A549 (cell line): ENCODE results near the gene DDX49. TPM values are rescaled to one million over a fixed set of nuclear protein-coding genes. Genes with fewer than 3 reads are reported as not detected.

ENCODE experiments used
- ATAC-seq, 2 experiments: fragments of 200-7000 bp in 1 of 2; fragments of >200 bp in 1 of 2; cut with Nextera tagmentation in 1 of 2; cut with Tn5 transposase in 1 of 2; 3 replicates each; pipeline versions ENCODE4 v1.8.0 to v1.9.1; 2018 to 2020; ENCODE audit warnings: mild to moderate bottlenecking in 1 of 2, moderate library complexity in 1 of 2
- CTCF ChIA-PET: fragments of 300-600 bp; sonication (Branson Sonifier 250); formaldehyde crosslinking; extraction: SDS; loops from one replicate; lab custom pipeline; 2021; ENCODE audit warnings: antibody characterized with exemption, inconsistent platforms; lab: Yijun Ruan, JAX
- POLR2A ChIA-PET: fragments of 350-600 bp; formaldehyde crosslinking; extraction: SDS; loops from one replicate; lab custom pipeline; 2021; ENCODE audit warnings: antibody characterized with exemption, inconsistent platforms; lab: Yijun Ruan, JAX
- DNase-seq, 2 experiments: peaks; one replicate each; pipeline versions ENCODE4 v3.0.0 to v3.0.0-alpha.2; 2011 to 2016; ENCODE audit warnings: low read depth in 1 of 2, low spot score in 1 of 2
- FAIRE-seq: peaks from 2 replicates; lab custom pipeline; 2011; peaks lifted over from hg19 to GRCh38; lab: Jason Lieb, UNC
- H3K27ac ChIP-seq, 2 experiments: fragments of >200 bp; sonication (Bioruptor Twin); formaldehyde crosslinking; 3 replicates each; pipeline ENCODE4 v1.5.1; 2016 to 2017
- H3K4me1 ChIP-seq: fragments of >200 bp; sonication (Bioruptor Twin); formaldehyde crosslinking; 3 replicates; pipeline ENCODE4 v1.6.1; 2016
- H3K4me2 ChIP-seq: fragments of >200 bp; sonication (Bioruptor Twin); formaldehyde crosslinking; 3 replicates; pipeline ENCODE4 v1.6.1; 2016
- H3K4me3 ChIP-seq: fragments of >200 bp; sonication (Bioruptor Twin); formaldehyde crosslinking; 3 replicates; pipeline ENCODE4 v1.5.1; 2016
- H3K9me3 ChIP-seq: fragments of >200 bp; sonication (Bioruptor Twin); formaldehyde crosslinking; 3 replicates; pipeline ENCODE4 v1.6.1; 2016
- CHD2 ChIP-seq: fragments of 150-350 bp; IDR thresholded peaks from 2 replicates; pipeline ENCODE4 v1.6.1; 2014; ENCODE audit warnings: low read length; ENCODE audit not compliant: partially characterized antibody
- CHD4 ChIP-seq: fragments of 200-600 bp; sonication (generic); IDR thresholded peaks from 2 replicates; pipeline ENCODE4 v1.6.1; 2016; ENCODE audit warnings: antibody characterized with exemption, mild to moderate bottlenecking, borderline replicate concordance
- EHF ChIP-seq: fragments of 250-450 bp; sonication (Bioruptor Pico); IDR thresholded peaks from 2 replicates; pipeline ENCODE4 v1.5.0; 2020; ENCODE audit warnings: mild to moderate bottlenecking
- EP300 ChIP-seq, 2 experiments: fragments of >200 bp; sonication (Bioruptor Twin); formaldehyde crosslinking; IDR thresholded peaks; 2 replicates in 1 of 2; 3 replicates in 1 of 2; pipeline ENCODE4 v1.6.1; 2016 to 2017
- FOSB ChIP-seq: fragments of 250-450 bp; sonication (Bioruptor Pico); IDR thresholded peaks from 2 replicates; pipeline ENCODE4 v1.5.0; 2020; ENCODE audit warnings: mild to moderate bottlenecking, moderate library complexity
- HDAC2 ChIP-seq: fragments of 200-600 bp; sonication (generic); IDR thresholded peaks from 2 replicates; pipeline ENCODE4 v1.6.1; 2016
- HEYL ChIP-seq: fragments of 250-450 bp; sonication (Bioruptor Pico); IDR thresholded peaks from 2 replicates; pipeline ENCODE4 v1.8.0; 2021; ENCODE audit warnings: mild to moderate bottlenecking, moderate library complexity
- HOXA7 ChIP-seq: fragments of 250-450 bp; sonication (Bioruptor Pico); IDR thresholded peaks from 2 replicates; pipeline ENCODE4 v1.5.0; 2020; ENCODE audit warnings: mild to moderate bottlenecking, moderate library complexity
- HOXB5 ChIP-seq: fragments of 250-450 bp; sonication (Bioruptor Pico); IDR thresholded peaks from 2 replicates; pipeline ENCODE4 v1.5.0; 2020; ENCODE audit warnings: mild to moderate bottlenecking, moderate library complexity
- JUNB ChIP-seq: fragments of >200 bp; sonication (Bioruptor Twin); formaldehyde crosslinking; IDR thresholded peaks from 2 replicates; pipeline ENCODE4 v1.6.1; 2016
- KDM1A ChIP-seq: fragments of 200-600 bp; sonication (generic); IDR thresholded peaks from 2 replicates; pipeline ENCODE4 v1.6.1; 2016; ENCODE audit warnings: low read depth, mild to moderate bottlenecking
- MYC ChIP-seq: IDR thresholded peaks from 2 replicates; pipeline ENCODE4 v1.6.1; 2012; ENCODE audit warnings: mild to moderate bottlenecking, inconsistent platforms, low read length, improper control_type of control experiment, borderline replicate concordance
- PHF8 ChIP-seq: fragments of 200-600 bp; sonication (generic); IDR thresholded peaks from 2 replicates; pipeline ENCODE4 v1.6.1; 2016; ENCODE audit warnings: low read depth, mild to moderate bottlenecking, antibody characterized with exemption, moderate library complexity, borderline replicate concordance
- POLR2A ChIP-seq: IDR thresholded peaks from 2 replicates; pipeline ENCODE4 v1.6.1; 2012; ENCODE audit warnings: mild to moderate bottlenecking, low read length
- RAD21 ChIP-seq, 2 experiments: fragments of >200 bp in 1 of 2; sonication (Bioruptor Twin) in 1 of 2; formaldehyde crosslinking in 1 of 2; IDR thresholded peaks in 1 of 2; conservative IDR thresholded peaks in 1 of 2; 2 replicates in 1 of 2; 3 replicates in 1 of 2; pipeline ENCODE4 v1.6.1; 2012 to 2018; ENCODE audit warnings: inconsistent platforms in 1 of 2
- RFX5 ChIP-seq: fragments of 450-650 bp; IDR thresholded peaks from 2 replicates; pipeline ENCODE4 v1.7.1; 2014; ENCODE audit warnings: antibody characterized with exemption, mild to moderate bottlenecking, moderate library complexity
- ZNF302 ChIP-seq: fragments of 250-450 bp; sonication (Bioruptor Pico); IDR thresholded peaks from 2 replicates; pipeline ENCODE4 v1.9.0; 2021; ENCODE audit warnings: inconsistent platforms, mild to moderate bottlenecking, moderate library complexity
- WGBS: methylation state at CpG from one replicate; pipeline ENCODE4 v1.1.6; 2017; ENCODE audit errors: missing lambda C conversion rate; 5-methylcytosine and 5-hydroxymethylcytosine counted together
- polyA plus RNA-seq, 4 experiments: library from polyadenylated mRNA; depleted of rRNA in 3 of 4; stranded (reverse); fragments of >200 nt; fragmentation: RNase III in 1 of 4; extraction: RNeasy Plus Mini Kit Qiagen cat#74134 plus additional on column Dnase treatment in 1 of 4; gene quantifications; 2 replicates in 3 of 4; 3 replicates in 1 of 4; pipeline ENCODE4 v1.2.3, GENCODE V29; 2011 to 2017
- TF ChIP-seq, protein P1 (sequence below): fragments of >200 bp; sonication (Bioruptor Twin); formaldehyde crosslinking; IDR thresholded peaks from 3 replicates; pipeline ENCODE4 v1.5.1; 2016
- TF ChIP-seq, protein P2 (sequence below): IDR thresholded peaks from 2 replicates; pipeline ENCODE4 v1.6.1; 2012
- TF ChIP-seq, protein P3 (sequence below): IDR thresholded peaks from 2 replicates; pipeline ENCODE4 v1.6.1; 2012
- TF ChIP-seq, protein P4 (sequence below): fragments of 200-600 bp; sonication (generic); IDR thresholded peaks from 2 replicates; pipeline ENCODE4 v1.6.1; 2016; ENCODE audit warnings: antibody characterized with exemption, mild to moderate bottlenecking, moderate library complexity
- TF ChIP-seq, protein P5 (sequence below): fragments of >200 bp; sonication (Bioruptor Twin); formaldehyde crosslinking; IDR thresholded peaks from 2 replicates; pipeline ENCODE4 v1.6.1; 2016

Gene DDX49
- polyA plus RNA-seq, 2 of the 4 experiments (the other 2 are of a cell fraction) = 23.4 to 31.5 TPM

DNA sequence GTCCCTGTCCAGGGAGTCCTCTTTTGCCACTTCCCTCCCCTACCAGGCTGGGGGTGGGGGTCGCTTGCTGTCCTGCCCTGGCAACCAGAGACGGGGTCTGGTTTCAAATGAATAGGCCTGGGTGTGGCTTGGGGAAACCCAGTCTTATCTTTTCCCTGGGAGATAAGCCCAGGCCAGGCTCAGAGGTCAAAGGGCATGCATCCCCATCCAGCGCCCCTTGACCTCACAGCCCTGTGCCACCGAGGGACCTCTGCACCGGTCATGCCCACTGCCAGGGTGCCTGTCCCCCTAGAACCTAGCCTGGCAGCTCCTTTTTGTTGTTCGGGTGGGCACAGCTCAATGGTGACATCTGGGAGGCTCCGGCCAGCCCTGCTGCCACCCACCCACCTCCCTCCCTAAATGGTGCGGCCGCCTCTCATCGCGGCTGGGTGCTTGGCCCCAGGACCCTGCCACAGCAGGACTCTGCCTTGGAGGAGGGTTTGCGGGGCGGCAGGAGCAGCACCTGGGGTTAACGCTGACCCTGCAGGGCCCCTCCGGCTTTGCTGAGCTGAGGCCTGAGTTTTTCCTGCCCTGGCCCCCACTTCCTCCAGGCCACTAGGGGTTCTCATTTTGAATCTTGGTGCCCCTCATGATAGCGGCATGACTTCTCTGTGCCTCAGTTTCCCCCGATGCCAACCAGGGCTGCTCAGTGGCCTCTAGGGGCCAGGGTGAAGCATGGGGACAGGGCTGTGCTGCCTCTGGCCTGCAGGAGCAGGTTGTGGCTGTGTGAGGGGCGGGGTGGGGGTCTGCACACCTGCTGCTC lies 20.7 kb upstream of the DDX49 start:
- Histone ChIP-seq H3K4me2 (no peak overlapping the region), H3K4me1 (peaks cover 11% of the 10 kb centered on the region; the same call in 2 of the 3 replicates), H3K9me3 (no peaks in the 10 kb centered on the region), H3K27ac (no peak overlapping the region), H3K4me3 (no peak overlapping the region)
- 55% methylated on average over 5 of the region's 18 CpGs for WGBS
- ChIA-PET POLR2A (no interaction called here), CTCF (interaction anchor here (1.9 kb wide), 1 partner anchor 89 kb away, joined by 6 read pairs; no protein-coding TSS in a partner anchor)
- DNase-seq = no peak
- FAIRE-seq = no peak
- TF ChIP-seq HDAC2 (no peak), RFX5 (no peak), KDM1A (no peak), EP300 (IDR thresholded peaks at IDR 0.05) (no peak), HEYL (no peak)
- TF ChIP-seq, protein P1, sequence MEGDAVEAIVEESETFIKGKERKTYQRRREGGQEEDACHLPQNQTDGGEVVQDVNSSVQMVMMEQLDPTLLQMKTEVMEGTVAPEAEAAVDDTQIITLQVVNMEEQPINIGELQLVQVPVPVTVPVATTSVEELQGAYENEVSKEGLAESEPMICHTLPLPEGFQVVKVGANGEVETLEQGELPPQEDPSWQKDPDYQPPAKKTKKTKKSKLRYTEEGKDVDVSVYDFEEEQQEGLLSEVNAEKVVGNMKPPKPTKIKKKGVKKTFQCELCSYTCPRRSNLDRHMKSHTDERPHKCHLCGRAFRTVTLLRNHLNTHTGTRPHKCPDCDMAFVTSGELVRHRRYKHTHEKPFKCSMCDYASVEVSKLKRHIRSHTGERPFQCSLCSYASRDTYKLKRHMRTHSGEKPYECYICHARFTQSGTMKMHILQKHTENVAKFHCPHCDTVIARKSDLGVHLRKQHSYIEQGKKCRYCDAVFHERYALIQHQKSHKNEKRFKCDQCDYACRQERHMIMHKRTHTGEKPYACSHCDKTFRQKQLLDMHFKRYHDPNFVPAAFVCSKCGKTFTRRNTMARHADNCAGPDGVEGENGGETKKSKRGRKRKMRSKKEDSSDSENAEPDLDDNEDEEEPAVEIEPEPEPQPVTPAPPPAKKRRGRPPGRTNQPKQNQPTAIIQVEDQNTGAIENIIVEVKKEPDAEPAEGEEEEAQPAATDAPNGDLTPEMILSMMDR = no peak
- TF ChIP-seq, protein P2, sequence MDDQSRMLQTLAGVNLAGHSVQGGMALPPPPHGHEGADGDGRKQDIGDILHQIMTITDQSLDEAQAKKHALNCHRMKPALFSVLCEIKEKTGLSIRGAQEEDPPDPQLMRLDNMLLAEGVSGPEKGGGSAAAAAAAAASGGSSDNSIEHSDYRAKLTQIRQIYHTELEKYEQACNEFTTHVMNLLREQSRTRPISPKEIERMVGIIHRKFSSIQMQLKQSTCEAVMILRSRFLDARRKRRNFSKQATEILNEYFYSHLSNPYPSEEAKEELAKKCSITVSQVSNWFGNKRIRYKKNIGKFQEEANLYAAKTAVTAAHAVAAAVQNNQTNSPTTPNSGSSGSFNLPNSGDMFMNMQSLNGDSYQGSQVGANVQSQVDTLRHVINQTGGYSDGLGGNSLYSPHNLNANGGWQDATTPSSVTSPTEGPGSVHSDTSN = no peak
- ATAC-seq = no peak

DNA sequence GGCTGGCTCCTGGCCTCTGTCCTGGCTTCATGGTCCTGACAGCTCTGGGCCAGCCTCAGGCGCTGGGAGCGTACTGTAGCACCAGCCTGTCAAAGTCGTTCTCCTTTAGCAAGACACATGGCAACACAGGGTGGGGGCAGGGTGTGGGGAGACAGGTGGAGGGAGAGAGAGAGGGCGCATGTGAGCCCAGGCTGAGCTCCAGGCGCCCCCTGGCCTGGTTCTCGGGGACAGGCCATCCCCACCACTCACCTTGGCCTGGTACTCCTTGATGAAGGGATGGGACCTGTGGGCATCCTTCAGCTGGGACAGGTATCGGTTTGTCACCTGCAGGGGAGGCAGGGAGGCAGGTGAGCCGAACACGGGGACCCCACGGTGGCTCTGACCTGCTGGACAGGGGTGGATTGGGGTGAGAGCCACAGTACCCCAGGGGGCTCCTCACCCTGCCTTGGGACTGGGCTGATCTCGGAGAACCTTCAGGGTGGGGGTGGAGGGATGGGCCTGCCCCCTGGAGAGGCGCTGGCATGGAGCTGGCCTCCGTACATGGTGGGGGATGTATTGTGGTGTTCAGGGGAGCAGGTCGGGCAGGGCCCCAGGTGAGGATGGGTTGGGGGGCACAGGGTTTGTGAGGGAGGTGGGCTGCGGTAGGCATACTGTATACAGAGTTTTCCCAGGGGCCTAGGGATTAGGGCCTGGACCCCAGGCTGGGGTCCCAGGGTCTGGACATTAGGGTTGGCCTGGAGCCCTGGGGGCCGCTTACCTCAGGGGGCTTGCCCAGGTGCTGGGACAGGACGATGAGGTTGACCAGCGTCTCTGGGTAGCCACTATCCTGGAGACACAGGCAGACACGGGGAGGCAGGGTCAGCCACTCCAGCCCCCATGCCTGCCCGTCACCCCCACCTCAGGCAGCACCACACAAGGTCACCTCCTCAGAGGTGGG lies 19.6 kb upstream of the DDX49 start:
- 71% methylated on average over 8 of the region's 20 CpGs for WGBS
- Histone ChIP-seq H3K27ac (no peak overlapping the region), H3K4me1 (peaks cover 4% of the 10 kb centered on the region; the same call in 1 of the 3 replicates), H3K9me3 (no peaks in the 10 kb centered on the region), H3K4me3 (no peak overlapping the region), H3K4me2 (no peak overlapping the region)
- no peak for ATAC-seq
- no peak for FAIRE-seq
- ChIA-PET CTCF (interaction anchor here (0.6 to 1.9 kb wide), 2 partner anchors 65 to 88 kb away, joined by 4 to 6 read pairs; no protein-coding TSS in a partner anchor), POLR2A (no interaction called here)
- TF ChIP-seq MYC (no peak), CHD4 (no peak), HOXA7 (no peak)
- TF ChIP-seq, protein P3, sequence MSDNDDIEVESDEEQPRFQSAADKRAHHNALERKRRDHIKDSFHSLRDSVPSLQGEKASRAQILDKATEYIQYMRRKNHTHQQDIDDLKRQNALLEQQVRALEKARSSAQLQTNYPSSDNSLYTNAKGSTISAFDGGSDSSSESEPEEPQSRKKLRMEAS = no peak
- DNase-seq = no peak

DNA sequence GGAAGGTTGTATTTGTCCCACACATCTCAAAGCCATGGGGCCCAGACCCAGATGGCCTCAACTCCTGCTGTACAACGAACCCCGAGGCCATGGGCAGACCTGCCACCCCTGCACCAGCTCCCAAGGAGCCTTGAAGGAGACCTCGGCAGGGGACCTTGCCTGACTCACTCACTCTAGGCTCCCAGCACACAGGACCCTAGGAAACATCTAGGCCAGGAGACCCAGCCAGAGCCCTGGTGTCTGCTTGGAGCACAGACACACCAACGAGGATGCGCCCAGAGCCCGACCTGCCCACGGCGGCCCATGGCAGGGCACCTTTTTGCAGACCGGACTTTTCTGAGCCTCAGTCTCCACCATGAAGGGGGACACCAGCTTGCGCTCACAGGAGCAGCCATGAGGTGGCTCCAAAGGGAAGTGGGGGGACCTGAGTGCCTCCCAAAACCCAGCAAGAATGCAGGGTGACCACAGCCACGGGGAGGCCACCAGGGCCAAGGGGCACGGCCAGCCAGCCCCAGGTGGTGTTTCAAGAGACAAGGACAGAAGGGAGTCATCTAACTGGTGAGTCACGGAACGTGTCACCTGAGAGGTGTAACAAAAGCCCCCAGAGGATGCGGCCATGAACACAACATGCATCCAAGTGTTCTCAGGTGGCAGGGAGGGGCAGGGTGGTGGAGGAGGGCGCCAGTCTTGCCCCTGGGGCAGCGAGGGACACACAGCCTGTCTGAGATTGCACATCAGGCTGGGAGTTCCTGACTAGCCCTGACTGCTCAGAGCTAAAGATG lies 18.6 kb upstream of the DDX49 start:
- H3K27ac ChIP-seq = no peak overlapping the region
- H3K4me1 ChIP-seq = peaks cover 3% of the 10 kb centered on the region; the same call in 1 of the 3 replicates
- POLR2A ChIA-PET = no interaction called here
- CTCF ChIA-PET = interaction anchor here (0.6 to 0.9 kb wide), 2 partner anchors 15 kb away, joined by 3 read pairs; no protein-coding TSS in a partner anchor
- WGBS = 90% methylated on average over 9 of the region's 17 CpGs
- no peak for FAIRE-seq
- no peak for DNase-seq
- no peak overlapping the region for H3K4me3 ChIP-seq
- ATAC-seq = no peak
- H3K4me2 ChIP-seq = no peak overlapping the region
- H3K9me3 ChIP-seq = no peaks in the 10 kb centered on the region
- TF ChIP-seq FOSB (no peak), PHF8 (no peak), JUNB (no peak), POLR2A (no peak), EHF (no peak), CHD2 (no peak), HOXB5 (CRISPR knock-in tag) (no peak), ZNF302 (CRISPR knock-in tag) (no peak), RAD21 (conservative IDR thresholded peaks at IDR 0.05 in 1 of 2, IDR thresholded peaks at IDR 0.05 in 1 of 2) (no peak), HOXA7 (no peak), MYC (no peak)
- TF ChIP-seq, protein P4, sequence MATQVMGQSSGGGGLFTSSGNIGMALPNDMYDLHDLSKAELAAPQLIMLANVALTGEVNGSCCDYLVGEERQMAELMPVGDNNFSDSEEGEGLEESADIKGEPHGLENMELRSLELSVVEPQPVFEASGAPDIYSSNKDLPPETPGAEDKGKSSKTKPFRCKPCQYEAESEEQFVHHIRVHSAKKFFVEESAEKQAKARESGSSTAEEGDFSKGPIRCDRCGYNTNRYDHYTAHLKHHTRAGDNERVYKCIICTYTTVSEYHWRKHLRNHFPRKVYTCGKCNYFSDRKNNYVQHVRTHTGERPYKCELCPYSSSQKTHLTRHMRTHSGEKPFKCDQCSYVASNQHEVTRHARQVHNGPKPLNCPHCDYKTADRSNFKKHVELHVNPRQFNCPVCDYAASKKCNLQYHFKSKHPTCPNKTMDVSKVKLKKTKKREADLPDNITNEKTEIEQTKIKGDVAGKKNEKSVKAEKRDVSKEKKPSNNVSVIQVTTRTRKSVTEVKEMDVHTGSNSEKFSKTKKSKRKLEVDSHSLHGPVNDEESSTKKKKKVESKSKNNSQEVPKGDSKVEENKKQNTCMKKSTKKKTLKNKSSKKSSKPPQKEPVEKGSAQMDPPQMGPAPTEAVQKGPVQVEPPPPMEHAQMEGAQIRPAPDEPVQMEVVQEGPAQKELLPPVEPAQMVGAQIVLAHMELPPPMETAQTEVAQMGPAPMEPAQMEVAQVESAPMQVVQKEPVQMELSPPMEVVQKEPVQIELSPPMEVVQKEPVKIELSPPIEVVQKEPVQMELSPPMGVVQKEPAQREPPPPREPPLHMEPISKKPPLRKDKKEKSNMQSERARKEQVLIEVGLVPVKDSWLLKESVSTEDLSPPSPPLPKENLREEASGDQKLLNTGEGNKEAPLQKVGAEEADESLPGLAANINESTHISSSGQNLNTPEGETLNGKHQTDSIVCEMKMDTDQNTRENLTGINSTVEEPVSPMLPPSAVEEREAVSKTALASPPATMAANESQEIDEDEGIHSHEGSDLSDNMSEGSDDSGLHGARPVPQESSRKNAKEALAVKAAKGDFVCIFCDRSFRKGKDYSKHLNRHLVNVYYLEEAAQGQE = no peak
- TF ChIP-seq, protein P5, sequence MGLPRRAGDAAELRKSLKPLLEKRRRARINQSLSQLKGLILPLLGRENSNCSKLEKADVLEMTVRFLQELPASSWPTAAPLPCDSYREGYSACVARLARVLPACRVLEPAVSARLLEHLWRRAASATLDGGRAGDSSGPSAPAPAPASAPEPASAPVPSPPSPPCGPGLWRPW = no peak
- TF ChIP-seq, protein P3 = no peak
